NCI-H187 treated with DMSO at 0.1 percent for 48 hours (cell line): Measurements from ENCODE around the gene CLINT1.
A peak's percentile ranks its signal among the peaks of the same experiment; 100 is the strongest.
"Not testable (repeated sequence)": the region's sequence is repeated elsewhere in the genome, so short reads cannot be mapped to it uniquely, and the experiment has no call there.

Experiments used
- DNase-seq: peaks from one replicate; lab custom pipeline; 2025; lab: John Stamatoyannopoulos, UW

Gene CLINT1

DNA sequence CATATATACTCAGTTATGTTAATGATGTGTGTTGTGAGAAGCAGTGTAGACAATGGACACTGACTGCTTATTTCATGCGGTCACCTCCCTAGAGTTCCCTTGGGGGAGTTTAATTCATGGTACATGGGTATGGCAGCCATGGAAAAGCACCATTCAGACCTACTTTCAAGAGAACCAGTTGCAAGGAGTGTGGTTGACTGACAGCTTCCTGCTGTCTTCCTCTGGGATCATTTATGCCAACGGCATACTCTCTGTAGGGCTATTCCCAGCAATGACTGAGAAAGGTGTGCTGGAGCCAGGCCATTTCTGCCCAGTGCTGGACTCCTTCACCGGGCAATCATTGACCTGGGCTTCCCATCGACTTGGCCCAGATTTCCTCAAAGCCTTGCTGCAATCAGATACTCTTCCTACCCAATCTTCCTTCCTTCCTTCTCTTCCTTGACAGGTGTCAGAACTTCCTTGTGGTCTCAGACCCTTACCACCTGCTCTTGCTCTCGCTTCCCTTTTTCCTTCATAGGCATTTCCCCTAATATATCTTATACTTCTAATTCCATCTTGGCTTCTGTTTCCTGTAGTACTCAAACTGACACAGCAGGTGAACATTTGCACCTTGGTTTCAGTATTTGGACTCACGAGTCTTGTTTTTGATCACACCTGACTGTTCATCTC lies 3.4 kb upstream of the CLINT1 start:
- DNase-seq = no peak

DNA sequence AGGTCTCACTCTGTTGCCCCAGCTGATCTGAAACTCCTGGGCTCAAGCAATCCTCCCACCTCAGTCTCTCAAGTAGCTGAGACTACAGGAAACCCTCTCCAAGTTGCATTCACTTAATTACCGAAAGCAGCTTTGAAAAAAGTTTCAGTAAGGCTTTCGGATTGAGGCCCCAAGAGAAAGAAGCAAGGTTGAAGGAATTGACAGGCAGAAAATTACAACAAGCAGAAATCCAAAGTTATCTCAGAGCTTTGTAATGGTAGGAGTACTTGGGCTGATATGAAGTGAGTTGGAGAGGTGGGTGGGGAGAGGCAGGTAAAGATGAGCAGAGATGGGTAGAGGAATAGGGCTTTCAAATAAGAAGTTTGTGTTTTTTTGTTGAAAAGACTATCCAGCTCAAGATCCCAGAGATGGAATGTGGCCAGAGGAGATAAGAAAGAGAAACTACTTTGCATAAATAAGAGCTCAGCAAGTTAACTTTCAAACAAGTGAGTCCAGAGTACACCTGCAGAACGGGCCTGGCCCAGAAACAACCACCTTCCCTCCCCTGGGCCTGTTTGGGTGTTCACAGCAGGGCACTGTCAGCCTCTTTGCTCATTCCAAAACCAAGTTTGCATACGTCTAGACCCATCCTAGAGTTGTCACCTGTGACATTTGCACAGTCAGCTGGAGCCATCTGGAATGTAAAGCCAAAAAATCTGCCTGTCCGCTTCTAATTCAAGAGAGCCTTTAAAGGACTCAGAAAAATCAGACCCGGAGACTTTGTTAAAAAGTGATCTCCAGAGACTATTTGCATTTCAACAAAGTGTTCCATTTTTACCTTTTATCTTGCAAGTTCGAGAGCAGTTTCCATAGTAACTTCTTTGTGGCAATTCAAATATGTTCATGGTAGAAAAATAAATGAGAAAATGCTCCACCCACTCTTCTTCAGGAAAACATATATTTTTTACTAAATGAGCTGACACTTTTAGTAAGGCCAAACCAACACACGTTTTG lies 2.2 kb upstream of the CLINT1 start:
- DNase-seq = no peak

DNA sequence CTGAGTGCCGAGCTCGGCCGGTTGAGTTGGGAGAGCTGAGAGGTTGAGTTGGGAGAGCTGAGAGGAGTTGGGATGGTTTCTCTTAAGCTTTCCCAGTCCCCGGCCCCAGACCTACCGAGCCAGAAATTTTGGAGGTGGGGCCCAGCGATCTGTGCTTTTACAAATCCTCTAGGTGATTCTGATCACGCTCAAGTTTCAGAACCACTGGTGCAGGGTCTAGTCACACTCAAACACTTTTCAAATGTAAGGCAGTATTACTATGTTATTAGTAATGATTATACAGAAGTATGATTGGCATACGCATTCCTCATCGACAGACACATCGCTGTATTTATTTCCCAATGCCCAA lies 256 bp upstream of the CLINT1 start:
- no peak for DNase-seq

DNA sequence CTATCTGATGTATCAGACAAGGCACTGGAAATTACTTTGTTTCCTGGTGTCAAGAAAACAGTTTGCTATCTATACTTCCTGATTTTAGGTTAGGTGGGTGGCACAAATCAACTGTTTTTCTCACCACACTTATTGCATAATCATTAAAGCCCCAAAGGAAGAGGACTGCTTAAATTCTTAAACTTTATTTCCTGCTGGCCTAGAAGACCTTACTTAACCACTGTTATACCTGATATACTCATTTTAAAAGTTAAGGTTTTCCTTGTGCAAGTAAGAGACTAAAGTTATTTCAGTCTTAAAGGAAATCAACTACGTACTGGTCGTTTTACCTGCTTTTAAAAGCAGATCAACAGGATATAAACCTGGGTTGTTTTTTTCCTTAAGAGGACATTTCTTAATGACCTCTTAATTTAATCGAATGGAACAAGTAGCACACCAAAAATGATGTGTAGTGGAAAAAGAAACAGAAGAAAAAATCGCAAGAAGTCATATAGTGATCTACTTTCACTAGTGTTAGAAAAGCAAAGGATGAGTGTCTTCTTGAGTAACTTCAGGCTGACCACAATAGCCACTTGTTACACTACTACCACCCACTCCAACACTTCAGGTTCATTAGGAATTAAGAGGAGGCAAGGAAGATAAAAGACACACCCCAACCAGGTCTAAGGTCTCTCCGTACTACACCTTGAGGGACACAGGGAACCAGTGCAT lies 974 bp downstream of the CLINT1 start:
- no peak for DNase-seq

DNA sequence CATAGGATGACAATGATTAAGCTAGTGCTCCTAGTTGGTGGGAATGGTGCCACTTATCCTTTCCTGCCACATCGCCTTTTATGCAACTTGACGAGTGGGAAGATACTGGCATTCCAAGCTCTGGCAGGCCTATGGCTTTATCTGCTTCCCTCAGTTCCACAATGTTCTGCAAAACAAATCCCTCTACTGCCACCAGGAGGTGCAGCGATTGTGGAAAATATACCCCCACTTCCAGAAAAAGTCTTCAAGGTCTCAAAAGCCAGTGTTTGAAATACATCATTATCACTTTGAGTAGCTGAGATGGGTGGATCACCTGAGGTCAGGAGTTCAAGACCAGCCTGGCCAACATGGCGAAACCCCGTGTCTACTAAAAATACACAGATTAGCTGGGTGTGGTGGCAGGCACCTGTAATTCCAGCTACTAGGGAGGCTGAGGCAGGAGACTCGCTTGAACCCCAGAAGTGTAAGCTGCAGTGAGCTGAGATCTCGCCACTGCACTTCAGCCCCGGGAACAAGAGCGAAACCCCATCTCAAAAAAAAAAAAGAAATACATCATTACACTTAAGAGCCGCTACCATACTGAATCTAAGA lies 3.4 kb downstream of the CLINT1 start:
- peak; percentile 0 for DNase-seq

DNA sequence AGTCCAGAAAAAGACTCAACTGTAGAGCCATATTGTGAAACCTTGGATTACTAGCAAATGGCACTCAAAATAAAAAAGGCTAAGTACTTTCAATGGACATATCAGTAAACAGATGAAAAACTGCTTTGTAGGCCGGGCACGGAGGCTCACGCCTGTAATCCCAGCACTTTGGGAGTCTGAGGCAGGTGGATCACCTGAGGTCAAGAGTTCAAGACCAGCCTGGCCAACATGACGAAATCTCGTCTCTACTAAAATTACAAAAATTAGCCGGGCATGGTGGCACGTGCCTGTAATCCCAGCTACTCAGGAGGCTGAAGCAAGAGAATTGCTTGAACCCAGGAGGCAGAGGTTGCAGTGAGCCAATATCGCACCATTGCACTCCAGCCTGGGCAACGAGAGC lies 5.6 kb downstream of the CLINT1 start:
- DNase-seq = not testable (repeated sequence)

DNA sequence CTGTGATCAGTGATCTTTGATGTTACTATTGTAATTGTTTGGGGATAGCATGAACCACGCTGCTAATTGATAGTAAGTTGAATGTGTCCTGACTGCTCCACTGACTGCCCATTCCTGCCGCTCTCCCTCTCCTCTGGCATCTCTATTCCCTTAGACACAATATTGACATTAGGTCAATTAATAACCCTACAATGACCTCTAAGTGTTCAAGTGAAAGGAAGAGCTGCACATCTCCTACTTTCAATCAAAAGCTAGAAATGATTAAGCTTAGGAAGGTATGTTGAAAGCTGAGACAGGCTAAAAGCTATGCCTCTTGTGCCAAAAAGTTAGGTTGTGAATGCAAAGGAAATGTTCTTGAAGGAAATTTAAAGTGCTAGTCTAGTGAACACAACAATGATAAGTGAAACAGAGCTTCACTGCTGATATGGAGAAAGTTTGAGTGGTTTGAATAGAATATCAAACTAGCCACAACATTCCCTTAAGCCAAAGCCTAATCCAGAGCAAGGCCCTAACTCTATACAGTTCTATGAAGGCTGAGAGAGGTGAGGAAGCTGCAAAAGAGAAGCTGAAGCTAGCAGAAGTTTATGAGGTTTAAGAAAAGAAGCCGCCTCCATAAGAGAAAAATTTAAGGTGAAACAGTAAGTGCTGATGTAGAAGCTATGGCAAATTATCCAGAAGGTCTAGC lies 12.9 kb downstream of the CLINT1 start:
- no peak for DNase-seq

DNA sequence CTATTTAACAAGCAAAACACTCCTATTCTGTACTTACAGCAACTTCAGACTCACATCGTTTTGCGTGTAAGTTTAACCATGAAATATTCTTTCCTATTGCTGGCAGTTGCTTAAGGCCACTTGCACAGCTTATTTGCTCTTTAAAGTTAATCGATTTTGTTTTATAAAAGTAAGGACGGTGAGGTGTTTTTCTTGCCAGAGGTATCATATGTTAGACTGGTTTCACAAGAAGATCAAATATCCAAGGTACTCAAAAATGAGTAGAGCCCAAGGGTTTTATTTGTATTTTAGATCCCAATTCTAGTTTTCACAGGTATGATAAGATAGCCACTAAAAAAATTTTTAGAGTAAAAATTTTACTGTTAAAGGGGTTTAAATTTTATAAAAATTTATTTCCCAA lies 16.2 kb downstream of the CLINT1 start:
- no peak for DNase-seq

DNA sequence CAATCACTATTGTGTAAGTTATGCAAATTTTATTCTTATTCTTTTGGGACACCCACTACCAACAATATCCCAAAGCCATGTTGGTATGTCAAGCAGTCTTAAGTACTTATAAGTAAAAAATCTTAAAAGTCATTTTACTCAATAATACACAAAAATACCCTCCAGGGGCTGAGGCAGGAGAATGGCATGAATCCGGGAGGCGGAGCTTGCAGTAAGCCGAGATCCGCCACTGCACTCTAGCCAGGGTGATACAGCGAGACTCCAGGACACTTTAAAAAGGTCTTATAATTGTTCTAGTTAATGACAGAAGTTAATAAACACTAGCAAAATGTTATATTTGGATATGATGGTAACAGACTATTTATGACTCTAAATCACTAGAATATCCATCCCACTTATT lies 16.8 kb downstream of the CLINT1 start:
- no peak for DNase-seq

DNA sequence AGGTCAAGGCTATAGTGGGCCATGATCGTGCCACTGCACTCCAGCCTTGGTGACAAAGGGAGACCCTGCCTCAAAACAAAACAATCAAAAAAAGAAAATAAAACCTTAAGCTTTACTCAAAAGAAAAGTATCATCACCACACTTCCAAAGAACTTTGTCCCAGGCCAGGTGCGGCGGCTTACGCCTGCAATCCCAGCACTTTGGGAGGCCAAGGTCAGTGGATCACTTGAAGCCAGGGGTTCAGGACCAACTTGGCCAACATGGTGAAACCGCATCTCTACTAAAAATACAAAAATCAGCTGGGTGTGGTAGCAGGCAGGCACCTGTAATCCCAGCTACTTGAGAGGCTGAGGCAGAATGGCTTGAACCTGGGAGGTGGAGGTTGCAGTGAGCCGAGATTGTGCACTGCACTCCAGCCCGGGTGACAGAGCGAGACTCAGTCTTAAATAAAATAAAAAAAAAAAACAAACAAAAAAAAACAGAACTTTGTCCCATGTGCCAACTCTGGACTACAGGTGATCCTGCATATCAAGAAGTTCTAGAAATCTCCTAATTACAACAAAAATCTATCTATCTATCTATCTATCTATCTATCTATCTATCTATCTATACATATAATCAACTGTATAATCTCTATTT lies 19.7 kb downstream of the CLINT1 start:
- no peak for DNase-seq

DNA sequence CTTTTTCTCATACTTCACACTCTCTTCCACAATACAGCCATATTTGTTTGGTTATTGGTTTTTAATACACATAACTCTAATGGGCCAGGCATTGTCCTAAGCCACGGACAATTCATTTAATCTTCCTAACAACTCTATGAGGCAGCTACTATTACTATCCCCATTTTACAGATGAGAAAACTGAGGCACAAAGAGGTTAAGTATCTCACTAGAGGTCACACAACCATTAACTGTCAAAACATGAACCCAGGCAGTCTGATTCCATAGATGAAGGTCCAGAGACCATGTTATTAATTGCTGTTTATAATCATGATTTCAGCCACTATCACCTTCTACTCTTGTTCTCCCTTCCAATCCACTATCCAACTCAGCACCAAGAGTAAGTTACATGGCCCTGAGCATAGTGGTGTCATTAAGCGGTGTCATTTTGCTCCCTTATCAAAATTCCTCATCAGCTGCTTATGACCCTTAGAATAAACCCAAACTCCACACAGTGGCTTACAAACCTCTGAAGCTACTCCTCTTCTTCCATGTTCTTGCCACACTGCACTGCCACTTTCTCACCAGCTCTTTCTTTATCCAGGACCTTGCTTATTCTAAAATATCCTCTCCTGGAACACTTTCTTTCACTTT lies 22.7 kb downstream of the CLINT1 start:
- no peak for DNase-seq

DNA sequence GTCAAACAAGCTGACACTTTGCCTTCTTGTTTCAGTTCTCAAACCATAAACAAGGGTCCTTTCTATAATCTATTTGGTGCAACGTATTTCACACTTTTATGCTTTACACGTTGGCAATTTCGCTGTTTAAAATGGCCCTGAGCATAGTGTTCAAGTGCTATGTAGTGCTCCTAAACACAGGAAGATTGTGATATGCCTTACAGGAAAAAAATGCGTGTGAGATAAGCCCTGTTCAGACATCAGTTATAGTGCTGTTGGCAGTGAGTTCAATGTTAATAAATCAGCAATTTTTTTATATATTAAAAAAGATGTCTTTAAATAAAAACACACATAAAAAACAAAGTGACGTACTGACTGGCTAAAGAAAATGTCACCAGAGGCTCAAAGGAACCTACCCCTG lies 23.9 kb downstream of the CLINT1 start:
- DNase-seq = no peak

DNA sequence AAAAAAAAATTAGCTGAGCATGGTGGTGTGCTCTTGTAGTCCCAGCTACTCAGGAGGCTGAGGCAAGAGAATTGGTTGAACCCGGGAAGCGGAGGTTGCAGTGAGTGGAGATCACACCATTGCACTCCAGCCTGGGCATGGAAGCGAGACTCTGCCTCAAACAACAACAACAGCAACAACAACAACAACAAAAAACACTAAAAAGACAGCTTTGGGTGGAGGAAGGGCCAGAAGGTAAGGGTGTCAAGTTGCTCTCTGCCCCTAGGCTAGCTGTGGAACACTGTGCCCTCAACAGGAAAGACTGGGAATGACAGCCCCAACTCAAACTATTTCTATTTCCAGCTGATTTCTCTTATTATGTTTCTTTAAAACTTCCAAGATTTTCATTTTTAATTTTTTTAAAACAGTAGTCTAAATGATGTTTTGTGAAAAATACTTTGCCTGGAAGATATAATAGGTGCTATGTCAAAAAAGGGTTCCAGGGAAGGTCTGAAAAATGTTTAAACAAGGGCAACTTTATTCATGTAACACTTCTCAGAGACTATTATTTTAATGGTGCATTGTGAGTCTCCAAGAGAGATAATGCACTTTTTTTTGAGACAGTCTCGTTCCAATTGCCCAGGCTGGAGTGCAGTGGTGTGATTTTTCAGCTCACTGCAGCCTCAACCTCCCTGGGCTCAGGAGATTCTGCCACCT lies 29.9 kb downstream of the CLINT1 start:
- DNase-seq = no peak

DNA sequence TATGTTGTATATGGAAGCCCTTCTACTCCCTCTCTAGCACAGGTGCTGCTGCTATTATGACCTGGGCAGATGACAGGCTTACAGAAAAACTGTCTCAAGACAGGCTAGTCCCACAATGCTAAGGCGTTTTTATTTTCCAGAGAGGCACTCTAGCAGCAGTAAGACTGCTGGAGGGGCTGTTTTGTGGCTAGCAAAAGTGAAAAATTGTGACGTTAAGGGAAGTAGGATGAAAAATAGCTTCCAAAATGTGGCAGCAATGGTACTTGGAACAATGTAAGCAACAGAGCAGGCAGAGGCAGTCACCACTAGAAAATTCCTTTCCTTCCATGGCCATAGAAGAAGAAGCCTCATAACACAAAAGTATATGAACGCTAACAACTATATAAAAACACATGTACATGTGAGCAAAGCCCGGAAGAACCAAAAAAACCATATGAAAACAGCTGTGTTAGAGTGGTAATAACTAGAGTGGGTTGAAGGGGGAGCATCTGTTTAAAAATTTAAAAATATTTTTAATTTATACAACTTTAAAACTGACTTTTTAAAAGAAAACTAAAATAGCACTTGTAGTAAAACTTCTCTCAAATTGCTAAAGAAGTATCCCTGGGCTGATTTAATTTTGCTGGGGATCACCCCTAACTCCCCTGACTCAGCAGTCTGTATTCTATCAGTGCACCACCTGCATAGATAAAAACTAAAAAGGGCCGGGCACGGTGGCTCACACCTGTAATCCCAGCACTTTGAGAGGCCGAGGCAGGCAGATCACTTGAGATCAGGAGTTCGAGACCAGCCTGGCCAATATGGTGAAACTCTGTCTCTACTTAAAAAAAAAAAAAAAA lies 30.6 kb downstream of the CLINT1 start:
- DNase-seq = no peak

DNA sequence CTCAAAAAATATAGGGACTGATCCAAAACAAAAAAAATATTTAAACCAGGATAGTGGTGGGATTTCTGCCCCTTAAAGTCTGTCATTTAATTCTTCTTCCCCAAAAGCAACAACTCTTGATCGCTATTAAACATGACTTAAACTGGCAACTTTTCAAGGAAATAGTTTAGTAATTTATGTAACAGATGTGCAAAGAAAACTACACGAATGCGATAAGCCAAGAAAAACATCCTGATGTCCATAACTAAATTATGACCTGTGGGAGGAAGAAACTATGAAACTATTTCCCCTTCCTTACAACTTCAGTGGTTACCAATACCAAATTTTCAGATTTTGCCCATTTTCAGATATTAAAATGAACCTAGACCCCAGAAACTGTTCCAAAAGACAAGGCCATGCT lies 31.5 kb downstream of the CLINT1 start:
- no peak for DNase-seq

DNA sequence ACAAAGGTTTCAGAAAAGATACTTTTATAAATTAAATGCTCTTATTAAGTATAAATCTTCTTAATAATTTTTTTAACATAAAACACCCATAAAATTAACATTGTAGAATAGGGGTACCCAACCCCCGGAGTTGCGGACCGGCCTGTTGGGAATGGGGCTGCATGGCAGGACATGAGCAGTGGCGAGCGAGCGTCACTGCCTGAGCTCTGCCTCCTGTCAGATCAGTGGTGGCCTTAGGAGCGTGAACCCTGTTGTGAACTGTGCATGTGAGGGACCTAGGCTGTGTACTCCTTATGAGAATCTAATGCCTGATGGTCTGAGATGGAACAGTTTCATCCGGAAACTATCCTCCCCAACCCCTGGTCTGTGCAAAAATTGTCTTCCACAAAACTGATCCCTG lies 35.3 kb downstream of the CLINT1 start:
- no peak for DNase-seq

DNA sequence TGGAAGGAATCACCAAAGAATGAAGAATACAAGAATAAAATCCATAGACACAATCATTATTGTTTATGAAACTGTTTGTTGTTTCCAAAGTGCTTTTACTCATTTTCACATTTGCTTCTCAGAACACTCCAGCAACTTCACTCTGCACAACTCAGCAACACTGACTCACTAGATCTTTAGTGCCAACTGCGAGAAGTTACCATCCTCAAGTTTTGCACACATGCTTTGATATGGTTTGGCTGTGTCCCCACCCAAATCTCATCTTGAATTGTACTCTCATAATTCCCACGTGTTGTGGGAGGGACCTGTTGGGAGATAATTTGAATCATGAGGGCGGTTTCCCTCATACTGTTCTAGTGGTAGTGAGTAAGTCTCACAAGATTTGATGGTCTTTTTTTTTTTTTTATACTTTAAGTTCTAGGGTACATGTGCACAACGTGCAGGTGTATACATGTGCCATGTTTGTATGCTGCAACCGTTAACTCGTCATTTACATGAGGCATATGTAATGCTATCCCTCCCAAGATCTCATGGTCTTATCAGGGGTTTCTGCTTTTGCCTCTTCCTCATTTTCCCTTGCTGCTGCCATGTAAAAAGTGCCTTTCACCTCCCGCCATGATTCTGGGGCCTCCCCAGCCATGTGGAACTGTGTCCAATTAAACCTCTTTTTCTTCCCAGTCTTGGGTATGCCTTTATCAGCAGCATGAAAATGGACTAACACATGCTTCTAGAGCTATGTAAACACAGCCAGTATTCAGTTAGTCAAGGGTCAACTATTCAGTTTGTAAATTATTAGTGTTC lies 36.9 kb downstream of the CLINT1 start:
- DNase-seq = no peak

DNA sequence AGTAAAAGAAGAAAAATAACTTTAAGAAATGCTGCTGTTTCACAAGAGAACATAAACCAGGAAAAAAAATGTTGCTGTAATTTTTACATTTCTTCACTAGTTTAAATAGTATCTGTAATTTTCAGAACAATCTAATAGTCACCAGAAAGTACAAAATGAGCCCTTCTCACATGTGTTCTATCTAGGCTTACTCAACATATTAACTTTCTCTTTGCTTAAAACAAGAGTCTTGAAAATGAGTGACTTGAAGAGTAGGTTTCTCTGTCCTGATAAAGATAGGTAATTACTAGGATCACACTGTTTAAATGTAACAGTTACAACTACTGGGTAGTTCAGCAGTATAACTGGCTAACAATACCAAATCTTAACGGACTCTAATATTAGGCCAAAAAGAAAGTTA lies 37.5 kb downstream of the CLINT1 start:
- no peak for DNase-seq
